HepG2 (cell line): ENCODE results near the gene STK24. TPM values are rescaled to one million over a fixed set of nuclear protein-coding genes. Genes with fewer than 3 reads are reported as not detected.

ENCODE experiments used
- CCAR2 ChIP-seq: fragments of 200-400 bp; formaldehyde crosslinking; optimal IDR thresholded peaks from 2 replicates; pipeline ENCODE3; 2018; ENCODE audit warnings: low read depth, mild to moderate bottlenecking, low read length, moderate library complexity
- FOXJ3 ChIP-seq: sonication (generic); formaldehyde crosslinking; IDR thresholded peaks from 2 replicates; pipeline ENCODE4 v1.4.0; 2020; ENCODE audit warnings: missing genetic modification reagents, mild to moderate bottlenecking, borderline replicate concordance
- XBP1 ChIP-seq: sonication (generic); formaldehyde crosslinking; IDR thresholded peaks from 2 replicates; pipeline ENCODE4 v1.5.0; 2020; ENCODE audit warnings: missing genetic modification reagents
- YY1 ChIP-seq: IDR thresholded peaks from 2 replicates; pipeline ENCODE4 v1.6.1; 2011; ENCODE audit warnings: low read length, low read depth, moderate library complexity, mild to moderate bottlenecking; ENCODE audit not compliant: insufficient read depth, insufficient replicate concordance
- ZNF256 ChIP-seq: sonication (generic); formaldehyde crosslinking; conservative IDR thresholded peaks from 2 replicates; pipeline ENCODE4 v1.4.0; 2020; ENCODE audit warnings: missing genetic modification reagents
- polyA plus RNA-seq, 8 experiments: library from polyadenylated mRNA; depleted of rRNA in 3 of 8; stranded (reverse) in 7 of 8; unstranded in 1 of 8; fragments of >200 nt; fragmentation: Illumina TruSeq in 4 of 8; extraction: Trizol in 4 of 8; gene quantifications; 2 replicates each; pipeline versions ENCODE4 v1.2.1 to v1.2.3, GENCODE V29; 2011 to 2016; ENCODE audit warnings: low read depth in 4 of 8, missing spikeins in 1 of 8, mixed read lengths in 1 of 8; ENCODE audit not compliant: insufficient read depth in 1 of 8
- total RNA-seq, 5 experiments: library from RNA; depleted of rRNA; stranded (reverse); fragments of >200 nt; fragmentation: Illumina TruSeq; extraction: Trizol; gene quantifications; 2 replicates each; pipeline ENCODE4 v1.2.3, GENCODE V29; 2016; ENCODE audit warnings: low read depth in 1 of 5
- TF ChIP-seq, protein P1 (sequence below): IDR thresholded peaks from 2 replicates; pipeline ENCODE4 v1.4.0; 2020; ENCODE audit warnings: mild to moderate bottlenecking, missing genetic modification reagents
- TF ChIP-seq, protein P2 (sequence below): sonication (generic); formaldehyde crosslinking; IDR thresholded peaks from 2 replicates; pipeline ENCODE4 v1.5.0; 2020; ENCODE audit warnings: mild to moderate bottlenecking, missing genetic modification reagents, borderline replicate concordance
- TF ChIP-seq, protein P3 (sequence below), 2 experiments: sonication (generic) in 1 of 2; formaldehyde crosslinking in 1 of 2; IDR thresholded peaks; 2 replicates each; pipeline versions ENCODE4 v1.6.1 to v1.9.0; 2014 to 2022; ENCODE audit warnings: antibody characterized with exemption in 1 of 2, borderline replicate concordance in 1 of 2, inconsistent platforms in 1 of 2, low read depth in 1 of 2, missing genetic modification reagents in 1 of 2

The STK24 gene
- total and polyA plus RNA-seq, 2 of the 13 experiments (the other 11 are each of a cell fraction or from before 2014, with no cell fraction given) = 51.3 to 73.0 TPM

DNA sequence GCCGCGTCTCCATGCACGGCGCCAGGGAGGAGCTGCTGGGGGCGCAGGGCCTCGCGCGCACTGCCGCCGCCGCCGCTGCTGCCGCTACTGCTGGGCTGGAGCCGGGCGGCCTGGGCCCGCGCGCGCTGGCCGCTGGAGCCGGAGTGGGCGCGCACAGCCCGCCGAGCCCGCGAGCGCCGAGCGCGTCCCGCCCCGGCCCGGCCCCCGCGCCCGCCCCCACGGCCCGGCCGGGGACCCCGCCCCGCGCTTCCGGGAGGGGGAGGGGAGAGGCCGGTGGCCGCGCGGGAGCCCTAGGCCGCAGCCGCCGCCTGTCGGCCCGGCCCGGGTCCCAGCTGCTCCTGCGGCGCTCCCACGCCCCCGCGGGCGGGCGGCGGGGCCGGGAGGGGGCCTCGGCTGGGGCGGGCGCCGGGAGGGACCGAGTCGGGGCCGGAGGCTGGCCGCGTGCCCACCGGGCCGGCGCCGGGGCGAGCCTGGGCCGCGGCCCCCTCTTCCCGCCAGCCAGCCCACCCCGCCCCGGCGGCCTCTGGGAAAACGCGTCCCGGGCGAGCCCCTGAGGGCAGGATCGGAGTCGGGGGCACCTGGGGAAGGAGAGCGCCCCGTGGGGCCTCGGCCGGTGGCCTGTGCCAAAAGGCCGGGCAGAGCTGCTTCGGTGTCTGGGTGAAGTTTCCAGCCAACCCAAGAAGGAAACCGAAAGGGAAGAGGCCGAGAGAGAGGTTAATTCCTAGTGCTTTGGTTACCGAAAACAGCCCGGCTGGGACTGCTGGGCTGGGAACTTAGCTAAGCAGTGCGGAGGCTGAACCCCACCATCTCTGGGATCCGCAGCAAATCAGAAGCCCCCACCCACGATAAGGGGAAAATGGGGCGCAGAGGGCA is at the start of gene STK24 (continued):
- TF ChIP-seq XBP1 (CRISPR knock-in tag) = no peak
- TF ChIP-seq, protein P1, sequence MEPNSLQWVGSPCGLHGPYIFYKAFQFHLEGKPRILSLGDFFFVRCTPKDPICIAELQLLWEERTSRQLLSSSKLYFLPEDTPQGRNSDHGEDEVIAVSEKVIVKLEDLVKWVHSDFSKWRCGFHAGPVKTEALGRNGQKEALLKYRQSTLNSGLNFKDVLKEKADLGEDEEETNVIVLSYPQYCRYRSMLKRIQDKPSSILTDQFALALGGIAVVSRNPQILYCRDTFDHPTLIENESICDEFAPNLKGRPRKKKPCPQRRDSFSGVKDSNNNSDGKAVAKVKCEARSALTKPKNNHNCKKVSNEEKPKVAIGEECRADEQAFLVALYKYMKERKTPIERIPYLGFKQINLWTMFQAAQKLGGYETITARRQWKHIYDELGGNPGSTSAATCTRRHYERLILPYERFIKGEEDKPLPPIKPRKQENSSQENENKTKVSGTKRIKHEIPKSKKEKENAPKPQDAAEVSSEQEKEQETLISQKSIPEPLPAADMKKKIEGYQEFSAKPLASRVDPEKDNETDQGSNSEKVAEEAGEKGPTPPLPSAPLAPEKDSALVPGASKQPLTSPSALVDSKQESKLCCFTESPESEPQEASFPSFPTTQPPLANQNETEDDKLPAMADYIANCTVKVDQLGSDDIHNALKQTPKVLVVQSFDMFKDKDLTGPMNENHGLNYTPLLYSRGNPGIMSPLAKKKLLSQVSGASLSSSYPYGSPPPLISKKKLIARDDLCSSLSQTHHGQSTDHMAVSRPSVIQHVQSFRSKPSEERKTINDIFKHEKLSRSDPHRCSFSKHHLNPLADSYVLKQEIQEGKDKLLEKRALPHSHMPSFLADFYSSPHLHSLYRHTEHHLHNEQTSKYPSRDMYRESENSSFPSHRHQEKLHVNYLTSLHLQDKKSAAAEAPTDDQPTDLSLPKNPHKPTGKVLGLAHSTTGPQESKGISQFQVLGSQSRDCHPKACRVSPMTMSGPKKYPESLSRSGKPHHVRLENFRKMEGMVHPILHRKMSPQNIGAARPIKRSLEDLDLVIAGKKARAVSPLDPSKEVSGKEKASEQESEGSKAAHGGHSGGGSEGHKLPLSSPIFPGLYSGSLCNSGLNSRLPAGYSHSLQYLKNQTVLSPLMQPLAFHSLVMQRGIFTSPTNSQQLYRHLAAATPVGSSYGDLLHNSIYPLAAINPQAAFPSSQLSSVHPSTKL = peak; percentile 35; the same call in 1 of the 2 replicates
- no peak for TF ChIP-seq CCAR2
- TF ChIP-seq, protein P2, sequence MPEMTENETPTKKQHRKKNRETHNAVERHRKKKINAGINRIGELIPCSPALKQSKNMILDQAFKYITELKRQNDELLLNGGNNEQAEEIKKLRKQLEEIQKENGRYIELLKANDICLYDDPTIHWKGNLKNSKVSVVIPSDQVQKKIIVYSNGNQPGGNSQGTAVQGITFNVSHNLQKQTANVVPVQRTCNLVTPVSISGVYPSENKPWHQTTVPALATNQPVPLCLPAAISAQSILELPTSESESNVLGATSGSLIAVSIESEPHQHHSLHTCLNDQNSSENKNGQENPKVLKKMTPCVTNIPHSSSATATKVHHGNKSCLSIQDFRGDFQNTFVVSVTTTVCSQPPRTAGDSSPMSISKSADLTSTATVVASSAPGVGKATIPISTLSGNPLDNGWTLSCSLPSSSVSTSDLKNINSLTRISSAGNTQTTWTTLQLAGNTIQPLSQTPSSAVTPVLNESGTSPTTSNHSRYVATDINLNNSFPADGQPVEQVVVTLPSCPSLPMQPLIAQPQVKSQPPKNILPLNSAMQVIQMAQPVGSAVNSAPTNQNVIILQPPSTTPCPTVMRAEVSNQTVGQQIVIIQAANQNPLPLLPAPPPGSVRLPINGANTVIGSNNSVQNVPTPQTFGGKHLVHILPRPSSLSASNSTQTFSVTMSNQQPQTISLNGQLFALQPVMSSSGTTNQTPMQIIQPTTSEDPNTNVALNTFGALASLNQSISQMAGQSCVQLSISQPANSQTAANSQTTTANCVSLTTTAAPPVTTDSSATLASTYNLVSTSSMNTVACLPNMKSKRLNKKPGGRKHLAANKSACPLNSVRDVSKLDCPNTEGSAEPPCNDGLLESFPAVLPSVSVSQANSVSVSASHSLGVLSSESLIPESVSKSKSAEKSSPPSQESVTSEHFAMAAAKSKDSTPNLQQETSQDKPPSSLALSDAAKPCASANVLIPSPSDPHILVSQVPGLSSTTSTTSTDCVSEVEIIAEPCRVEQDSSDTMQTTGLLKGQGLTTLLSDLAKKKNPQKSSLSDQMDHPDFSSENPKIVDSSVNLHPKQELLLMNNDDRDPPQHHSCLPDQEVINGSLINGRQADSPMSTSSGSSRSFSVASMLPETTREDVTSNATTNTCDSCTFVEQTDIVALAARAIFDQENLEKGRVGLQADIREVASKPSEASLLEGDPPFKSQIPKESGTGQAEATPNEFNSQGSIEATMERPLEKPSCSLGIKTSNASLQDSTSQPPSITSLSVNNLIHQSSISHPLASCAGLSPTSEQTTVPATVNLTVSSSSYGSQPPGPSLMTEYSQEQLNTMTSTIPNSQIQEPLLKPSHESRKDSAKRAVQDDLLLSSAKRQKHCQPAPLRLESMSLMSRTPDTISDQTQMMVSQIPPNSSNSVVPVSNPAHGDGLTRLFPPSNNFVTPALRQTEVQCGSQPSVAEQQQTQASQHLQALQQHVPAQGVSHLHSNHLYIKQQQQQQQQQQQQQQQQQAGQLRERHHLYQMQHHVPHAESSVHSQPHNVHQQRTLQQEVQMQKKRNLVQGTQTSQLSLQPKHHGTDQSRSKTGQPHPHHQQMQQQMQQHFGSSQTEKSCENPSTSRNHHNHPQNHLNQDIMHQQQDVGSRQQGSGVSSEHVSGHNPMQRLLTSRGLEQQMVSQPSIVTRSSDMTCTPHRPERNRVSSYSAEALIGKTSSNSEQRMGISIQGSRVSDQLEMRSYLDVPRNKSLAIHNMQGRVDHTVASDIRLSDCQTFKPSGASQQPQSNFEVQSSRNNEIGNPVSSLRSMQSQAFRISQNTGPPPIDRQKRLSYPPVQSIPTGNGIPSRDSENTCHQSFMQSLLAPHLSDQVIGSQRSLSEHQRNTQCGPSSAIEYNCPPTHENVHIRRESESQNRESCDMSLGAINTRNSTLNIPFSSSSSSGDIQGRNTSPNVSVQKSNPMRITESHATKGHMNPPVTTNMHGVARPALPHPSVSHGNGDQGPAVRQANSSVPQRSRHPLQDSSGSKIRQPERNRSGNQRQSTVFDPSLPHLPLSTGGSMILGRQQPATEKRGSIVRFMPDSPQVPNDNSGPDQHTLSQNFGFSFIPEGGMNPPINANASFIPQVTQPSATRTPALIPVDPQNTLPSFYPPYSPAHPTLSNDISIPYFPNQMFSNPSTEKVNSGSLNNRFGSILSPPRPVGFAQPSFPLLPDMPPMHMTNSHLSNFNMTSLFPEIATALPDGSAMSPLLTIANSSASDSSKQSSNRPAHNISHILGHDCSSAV = no peak
- no peak; the same call in 1 of the 2 replicates for TF ChIP-seq FOXJ3 (CRISPR knock-in tag)
- no peak for TF ChIP-seq YY1
- TF ChIP-seq, protein P3, sequence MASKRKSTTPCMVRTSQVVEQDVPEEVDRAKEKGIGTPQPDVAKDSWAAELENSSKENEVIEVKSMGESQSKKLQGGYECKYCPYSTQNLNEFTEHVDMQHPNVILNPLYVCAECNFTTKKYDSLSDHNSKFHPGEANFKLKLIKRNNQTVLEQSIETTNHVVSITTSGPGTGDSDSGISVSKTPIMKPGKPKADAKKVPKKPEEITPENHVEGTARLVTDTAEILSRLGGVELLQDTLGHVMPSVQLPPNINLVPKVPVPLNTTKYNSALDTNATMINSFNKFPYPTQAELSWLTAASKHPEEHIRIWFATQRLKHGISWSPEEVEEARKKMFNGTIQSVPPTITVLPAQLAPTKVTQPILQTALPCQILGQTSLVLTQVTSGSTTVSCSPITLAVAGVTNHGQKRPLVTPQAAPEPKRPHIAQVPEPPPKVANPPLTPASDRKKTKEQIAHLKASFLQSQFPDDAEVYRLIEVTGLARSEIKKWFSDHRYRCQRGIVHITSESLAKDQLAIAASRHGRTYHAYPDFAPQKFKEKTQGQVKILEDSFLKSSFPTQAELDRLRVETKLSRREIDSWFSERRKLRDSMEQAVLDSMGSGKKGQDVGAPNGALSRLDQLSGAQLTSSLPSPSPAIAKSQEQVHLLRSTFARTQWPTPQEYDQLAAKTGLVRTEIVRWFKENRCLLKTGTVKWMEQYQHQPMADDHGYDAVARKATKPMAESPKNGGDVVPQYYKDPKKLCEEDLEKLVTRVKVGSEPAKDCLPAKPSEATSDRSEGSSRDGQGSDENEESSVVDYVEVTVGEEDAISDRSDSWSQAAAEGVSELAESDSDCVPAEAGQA (IDR thresholded peaks at IDR 0.05; ENCODE audit: low read depth) = 0 out of 2 replicates have a peak, but pooled peaks have one; percentile 22
- TF ChIP-seq, protein P3 (CRISPR knock-in tag; IDR thresholded peaks at IDR 0.05; ENCODE audit: borderline replicate concordance) = no peak
- no peak for TF ChIP-seq ZNF256 (CRISPR knock-in tag)
